VCaP (cell line): Measurements from ENCODE around the gene CYTH1.

Experiments used
- H3K27ac ChIP-seq: fragments of 450-650 bp; 2 replicates; pipeline ENCODE4 v1.5.1; 2017
- TF ChIP-seq, protein P1 (sequence below): fragments of 450-650 bp; conservative IDR thresholded peaks from 2 replicates; pipeline ENCODE4 v1.5.1; 2017; ENCODE audit warnings: mild to moderate bottlenecking, moderate library complexity

The CYTH1 gene

DNA sequence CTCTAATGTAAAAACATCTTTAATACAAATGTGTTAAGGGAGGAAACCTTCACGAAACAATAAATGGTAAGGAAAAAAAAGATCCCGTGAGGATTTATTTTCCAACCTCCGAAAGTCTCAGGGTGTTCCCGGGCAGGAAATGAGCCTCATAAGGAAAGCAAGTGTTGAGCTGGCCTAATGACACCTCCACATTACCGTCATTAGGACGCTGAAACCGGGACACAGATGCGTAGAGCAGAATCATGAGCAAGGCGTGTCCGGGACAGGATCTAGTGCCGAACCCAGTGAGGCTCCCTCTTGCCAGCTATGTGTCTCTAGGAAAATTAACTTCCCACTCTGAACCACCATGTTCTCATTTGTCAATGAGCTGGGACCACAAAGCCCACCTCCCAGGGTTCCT is 22.7 kb upstream of the CYTH1 start:
- no peak overlapping the region for H3K27ac ChIP-seq
- TF ChIP-seq, protein P1, sequence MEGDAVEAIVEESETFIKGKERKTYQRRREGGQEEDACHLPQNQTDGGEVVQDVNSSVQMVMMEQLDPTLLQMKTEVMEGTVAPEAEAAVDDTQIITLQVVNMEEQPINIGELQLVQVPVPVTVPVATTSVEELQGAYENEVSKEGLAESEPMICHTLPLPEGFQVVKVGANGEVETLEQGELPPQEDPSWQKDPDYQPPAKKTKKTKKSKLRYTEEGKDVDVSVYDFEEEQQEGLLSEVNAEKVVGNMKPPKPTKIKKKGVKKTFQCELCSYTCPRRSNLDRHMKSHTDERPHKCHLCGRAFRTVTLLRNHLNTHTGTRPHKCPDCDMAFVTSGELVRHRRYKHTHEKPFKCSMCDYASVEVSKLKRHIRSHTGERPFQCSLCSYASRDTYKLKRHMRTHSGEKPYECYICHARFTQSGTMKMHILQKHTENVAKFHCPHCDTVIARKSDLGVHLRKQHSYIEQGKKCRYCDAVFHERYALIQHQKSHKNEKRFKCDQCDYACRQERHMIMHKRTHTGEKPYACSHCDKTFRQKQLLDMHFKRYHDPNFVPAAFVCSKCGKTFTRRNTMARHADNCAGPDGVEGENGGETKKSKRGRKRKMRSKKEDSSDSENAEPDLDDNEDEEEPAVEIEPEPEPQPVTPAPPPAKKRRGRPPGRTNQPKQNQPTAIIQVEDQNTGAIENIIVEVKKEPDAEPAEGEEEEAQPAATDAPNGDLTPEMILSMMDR, result no peak

DNA sequence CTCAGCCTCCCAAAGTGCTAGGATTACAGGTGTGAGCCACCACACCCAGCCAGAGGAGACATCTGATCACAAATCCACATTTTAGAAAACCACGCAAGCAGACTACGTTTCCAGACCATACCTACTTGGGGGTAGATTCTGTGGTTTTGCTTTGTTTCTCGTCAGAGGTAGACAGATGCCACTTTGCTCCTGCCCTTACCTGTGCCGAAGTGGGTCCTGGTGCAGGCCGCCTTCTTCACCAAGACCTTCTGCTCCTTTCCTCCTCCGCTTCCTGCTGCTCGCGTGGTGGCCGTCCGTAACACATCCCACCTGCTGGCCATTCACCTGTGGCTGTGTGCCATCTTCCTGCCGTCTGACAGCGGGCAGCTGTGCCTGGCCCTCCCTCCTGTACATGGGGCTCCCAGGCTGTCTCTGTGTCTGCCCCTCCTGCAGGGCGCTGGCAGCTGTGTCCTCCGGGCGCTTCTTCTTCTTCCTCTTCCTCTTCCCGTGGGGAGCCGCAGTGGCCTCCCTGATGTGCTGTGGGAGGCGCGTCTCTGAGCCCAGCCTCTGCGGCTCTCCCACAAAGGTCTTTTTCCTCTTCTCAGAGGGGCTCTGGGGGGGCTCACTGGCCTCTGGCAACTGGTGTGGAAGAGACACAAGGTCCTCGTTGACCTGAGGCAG is 21.2 kb upstream of the CYTH1 start:
- H3K27ac ChIP-seq, result no peak overlapping the region

DNA sequence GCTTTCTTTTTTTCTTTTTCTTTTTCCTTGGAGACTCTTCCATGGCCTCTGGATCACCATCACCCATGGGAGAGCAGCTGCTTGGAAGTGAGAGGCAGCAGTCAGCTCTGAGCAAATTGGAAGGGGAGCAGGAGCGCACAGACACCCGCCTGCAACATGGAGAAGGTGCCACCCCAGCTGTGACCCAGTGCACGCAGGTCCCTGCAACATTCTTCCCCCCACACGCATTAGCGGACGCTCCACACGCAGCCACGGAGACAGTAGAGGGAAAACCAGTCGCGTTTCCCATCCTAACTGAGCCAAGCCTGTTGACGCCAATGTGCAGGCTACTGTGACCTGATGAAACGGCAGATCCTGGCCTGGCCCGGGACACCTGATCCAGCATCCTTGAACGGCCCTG is 20.4 kb upstream of the CYTH1 start:
- TF ChIP-seq, protein P1, result no peak
- H3K27ac ChIP-seq, result no peak overlapping the region

More for the DNA sequence above, 21.2 kb upstream of the CYTH1 start:
- TF ChIP-seq, protein P1, result no peak

DNA sequence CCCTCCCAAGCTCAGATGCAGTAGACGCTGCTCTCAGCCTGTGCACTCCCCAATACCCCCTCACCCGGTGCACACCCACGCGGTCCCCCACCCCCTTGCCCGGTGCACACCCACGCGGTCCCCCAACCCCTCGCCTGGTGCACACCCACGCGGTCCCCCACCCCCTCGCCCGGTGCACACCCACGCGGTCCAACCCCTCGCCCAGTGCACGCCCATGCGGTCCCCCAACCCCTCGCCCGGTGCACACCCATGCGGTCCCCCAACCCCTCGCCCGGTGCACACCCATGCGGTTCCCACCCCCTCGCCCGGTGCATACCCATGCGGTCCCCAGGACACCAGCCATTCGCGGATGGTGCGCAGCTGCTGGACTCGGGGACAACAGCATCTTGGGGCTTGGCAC is 19.9 kb upstream of the CYTH1 start:
- H3K27ac ChIP-seq, result no peak overlapping the region
- TF ChIP-seq, protein P1, result no peak

DNA sequence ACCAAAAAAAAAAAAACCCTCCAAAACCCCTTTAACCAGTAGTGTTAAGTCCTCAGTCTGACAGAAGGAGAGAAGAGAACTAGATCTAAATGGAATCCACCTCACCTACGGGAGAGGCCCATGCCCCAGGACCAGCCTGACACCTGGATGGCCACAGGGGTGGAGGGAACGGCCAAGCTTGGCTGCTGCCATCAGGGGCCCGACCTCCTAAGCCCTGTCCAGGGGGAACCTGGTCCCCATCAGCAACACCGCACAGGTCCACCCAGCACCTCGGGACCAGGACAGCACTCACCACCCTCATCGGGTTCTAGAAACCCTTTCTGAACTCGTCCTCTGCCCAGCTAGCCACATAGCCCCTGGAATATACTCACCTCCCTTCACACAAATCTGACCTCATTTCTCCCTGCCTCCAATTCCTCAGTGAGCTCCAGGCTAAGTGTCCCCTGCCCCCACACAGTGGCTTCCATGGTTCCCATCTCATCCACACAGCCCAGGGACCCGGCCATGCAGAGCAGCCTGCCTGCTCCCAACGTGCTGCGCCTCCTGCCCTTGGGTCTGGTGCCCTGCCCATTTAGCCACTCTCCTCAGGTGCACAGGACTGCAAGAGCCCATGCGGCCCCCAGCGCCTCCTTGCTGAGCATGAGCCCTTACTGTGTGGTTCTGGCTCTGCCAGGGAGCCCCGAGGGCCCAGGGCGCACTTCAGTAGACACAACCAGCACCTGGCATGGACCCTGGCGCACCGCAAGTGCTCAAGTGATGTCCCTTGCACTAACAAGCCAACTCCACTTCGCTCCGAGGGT is 18.3 kb upstream of the CYTH1 start:
- TF ChIP-seq, protein P1, result no peak
- no peak overlapping the region for H3K27ac ChIP-seq

DNA sequence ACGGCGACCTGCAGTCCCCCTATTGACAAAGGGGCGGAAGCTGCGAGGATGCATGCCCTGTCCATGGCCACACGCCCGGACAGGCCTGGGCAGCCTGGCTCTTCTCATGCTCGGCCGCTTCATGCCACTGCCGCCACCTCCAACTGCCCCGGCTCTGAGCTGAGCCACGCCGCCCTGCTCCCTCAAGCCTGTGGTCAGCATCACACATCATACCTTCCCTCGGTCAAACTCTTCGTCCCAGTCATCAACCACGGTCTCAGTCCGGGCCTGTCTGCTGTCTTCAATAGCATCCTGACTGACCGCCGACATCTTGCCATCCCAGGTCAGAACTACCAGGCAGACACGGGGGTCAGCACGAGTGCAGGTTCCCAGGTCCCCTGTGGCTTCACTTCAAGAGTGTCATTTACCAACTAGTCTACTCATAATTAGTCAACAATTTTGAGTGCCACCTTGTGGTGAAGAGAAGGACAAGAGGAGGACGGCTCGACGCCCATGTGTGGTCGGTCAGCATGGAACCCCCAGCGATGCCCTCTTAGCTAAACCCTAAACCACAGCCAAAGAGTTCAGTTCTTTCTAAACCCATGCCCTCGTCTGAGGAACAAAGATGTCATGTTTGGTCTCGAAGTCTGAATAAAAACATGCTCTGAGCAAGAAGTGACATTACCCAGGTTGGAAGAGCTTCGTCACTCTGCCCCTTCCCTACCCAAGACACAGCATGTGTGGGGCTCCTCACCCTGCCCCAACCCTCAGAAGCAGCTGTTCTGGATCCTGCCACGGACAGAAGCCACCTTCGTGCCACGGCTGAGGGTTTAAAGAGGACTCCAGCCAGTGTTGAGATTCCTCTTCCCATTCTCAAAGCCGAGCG is 16.9 kb upstream of the CYTH1 start:
- no peak overlapping the region for H3K27ac ChIP-seq
- TF ChIP-seq, protein P1, result peak; percentile 66
